Astrocyte of the spinal cord (primary cell): ENCODE results near the gene SERAC1.

Experiments used
- DNase-seq: peaks from one replicate; pipeline ENCODE4 v3.0.0; 2011; ENCODE audit warnings: low read depth, low spot score
- H3K4me3 ChIP-seq: 2 replicates; pipeline ENCODE4 v1.5.1; 2011; ENCODE audit warnings: low read depth, mild to moderate bottlenecking, low read length, moderate library complexity
- CTCF ChIP-seq: IDR thresholded peaks from 2 replicates; pipeline ENCODE4 v1.5.1; 2012; ENCODE audit warnings: low read depth, mild to moderate bottlenecking, low read length, inconsistent platforms
- in situ Hi-C: cut with HindIII; loops from 2 replicates; pipeline ENCODE4 v1.10.0; 2017; ENCODE audit warnings: low sequenced_read_pairs

SERAC1 gene

GRCh38 chr6:158110986-158111385 lies 57.1 kb downstream of the SERAC1 start:
- TF ChIP-seq CTCF = no peak
- in situ Hi-C loops = no loop called here
- H3K4me3 ChIP-seq = no peak overlapping the region
- no peak for DNase-seq

GRCh38 chr6:158109748-158110147 lies 58.3 kb downstream of the SERAC1 start:
- H3K4me3 ChIP-seq = no peak overlapping the region
- DNase-seq = no peak
- no peak for TF ChIP-seq CTCF
- in situ Hi-C loops = no loop called here

GRCh38 chr6:158104696-158105095 lies 63.4 kb downstream of the SERAC1 start:
- in situ Hi-C loops = no loop called here
- no peak for DNase-seq
- TF ChIP-seq CTCF = no peak
- H3K4me3 ChIP-seq = no peak overlapping the region

- TF ChIP-seq CTCF = no peak
- in situ Hi-C loops = no loop called here
- H3K4me3 ChIP-seq = no peak overlapping the region
- DNase-seq = no peak
Observed at GRCh38 chr6:158103228-158103627, 64.8 kb downstream of the SERAC1 start.

GRCh38 chr6:158095671-158096070 lies 72.4 kb downstream of the SERAC1 start:
- no peak for TF ChIP-seq CTCF
- in situ Hi-C loops = no loop called here
- no peak for DNase-seq
- no peak overlapping the region for H3K4me3 ChIP-seq

- DNase-seq = no peak
- H3K4me3 ChIP-seq = no peak overlapping the region
- TF ChIP-seq CTCF = no peak
- in situ Hi-C loops = no loop called here
Observed at GRCh38 chr6:158095031-158095430, 73.0 kb downstream of the SERAC1 start.

- no peak for DNase-seq
- TF ChIP-seq CTCF = no peak
- in situ Hi-C loops = no loop called here
- H3K4me3 ChIP-seq = no peak overlapping the region
Observed at GRCh38 chr6:158092806-158093205, 75.3 kb downstream of the SERAC1 start.
